ENCODE results near the gene CD274. TPM values are rescaled to one million over a fixed set of nuclear protein-coding genes. Genes with fewer than 3 reads are reported as not detected.
"Not testable (repeated sequence)": the region's sequence is repeated elsewhere in the genome, so short reads cannot be mapped to it uniquely, and the experiment has no call there.

CD274 gene
- total RNA-seq, 1 experiment from 2014 or later, result not detected

DNA sequence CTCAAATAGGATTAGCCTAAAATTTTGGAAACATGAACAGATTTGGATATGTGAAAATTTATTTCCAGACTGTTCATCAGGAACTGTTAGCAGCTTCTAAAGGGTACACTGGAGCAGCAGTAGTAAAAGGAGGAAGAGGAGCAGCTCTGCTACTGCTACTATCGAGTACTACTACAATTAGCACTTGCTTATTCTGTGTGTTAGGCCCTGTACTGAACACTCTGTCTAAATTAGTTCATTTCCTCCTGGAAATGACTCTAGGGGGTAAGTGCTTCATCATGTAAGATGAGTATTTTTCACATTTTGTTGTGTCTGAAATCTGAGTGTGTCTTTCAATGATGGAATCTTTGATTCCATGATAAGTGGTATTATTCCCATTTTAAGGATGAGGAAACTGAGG is 9.8 kb downstream of the CD274 start:
- Mint-ChIP-seq H3K27me3 (ENCODE audit: low read depth) (no peaks in the 10 kb centered on the region), H3K36me3 (ENCODE audit: insufficient read depth in 1 of 3, low read depth in 3 of 3) (no peaks in the 10 kb centered on the region), H3K4me1 (peaks cover 6% of the 10 kb centered on the region in 2 experiments), H3K27ac (no peak overlapping the region), H3K9me3 (no peaks in the 10 kb centered on the region), H3K4me3 (no peak overlapping the region)
- H2BK5ac ChIP-seq (ENCODE audit: insufficient read length, low read length), result no peak overlapping the region
- no peak overlapping the region for H4K8ac ChIP-seq (replicated peaks; ENCODE audit: insufficient read length, low read depth, low read length)
- no peak overlapping the region for H4K5ac ChIP-seq (ENCODE audit: insufficient read length, low read depth, low read length)
- H2AFZ ChIP-seq (ENCODE audit: low read length), result no peak overlapping the region
- TF ChIP-seq, protein P1, sequence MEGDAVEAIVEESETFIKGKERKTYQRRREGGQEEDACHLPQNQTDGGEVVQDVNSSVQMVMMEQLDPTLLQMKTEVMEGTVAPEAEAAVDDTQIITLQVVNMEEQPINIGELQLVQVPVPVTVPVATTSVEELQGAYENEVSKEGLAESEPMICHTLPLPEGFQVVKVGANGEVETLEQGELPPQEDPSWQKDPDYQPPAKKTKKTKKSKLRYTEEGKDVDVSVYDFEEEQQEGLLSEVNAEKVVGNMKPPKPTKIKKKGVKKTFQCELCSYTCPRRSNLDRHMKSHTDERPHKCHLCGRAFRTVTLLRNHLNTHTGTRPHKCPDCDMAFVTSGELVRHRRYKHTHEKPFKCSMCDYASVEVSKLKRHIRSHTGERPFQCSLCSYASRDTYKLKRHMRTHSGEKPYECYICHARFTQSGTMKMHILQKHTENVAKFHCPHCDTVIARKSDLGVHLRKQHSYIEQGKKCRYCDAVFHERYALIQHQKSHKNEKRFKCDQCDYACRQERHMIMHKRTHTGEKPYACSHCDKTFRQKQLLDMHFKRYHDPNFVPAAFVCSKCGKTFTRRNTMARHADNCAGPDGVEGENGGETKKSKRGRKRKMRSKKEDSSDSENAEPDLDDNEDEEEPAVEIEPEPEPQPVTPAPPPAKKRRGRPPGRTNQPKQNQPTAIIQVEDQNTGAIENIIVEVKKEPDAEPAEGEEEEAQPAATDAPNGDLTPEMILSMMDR (conservative IDR thresholded peaks at IDR 0.05), result no peak
- H3K56ac ChIP-seq (ENCODE audit: insufficient read length, low read depth, low read length), result no peak overlapping the region
- H2BK20ac ChIP-seq (ENCODE audit: low read depth, low read length, poor library complexity, severe bottlenecking), result no peak overlapping the region
- DNase-seq, result no peak
- H3K27me3 ChIP-seq (ENCODE audit: insufficient read depth, low read length), result no peaks in the 10 kb centered on the region
- no peaks in the 10 kb centered on the region for H3K79me2 ChIP-seq (ENCODE audit: insufficient read depth, low read length)
- peaks cover 8% of the 10 kb centered on the region; the same call in 1 of the 2 replicates for H3K4me1 ChIP-seq (ENCODE audit: insufficient read depth, low read length)
- no peaks in the 10 kb centered on the region for H3K79me1 ChIP-seq (ENCODE audit: insufficient read depth, low read depth, low read length, poor library complexity, severe bottlenecking)
- H3K23ac ChIP-seq (ENCODE audit: insufficient read length, low read depth, low read length), result no peak overlapping the region
- no CpG with 5 or more reads among the region's 1 CpG for WGBS (ENCODE audit: extremely low coverage, insufficient read length, low lambda C conversion rate)
- H3K27ac ChIP-seq (ENCODE audit: insufficient read length, low read depth, low read length), result no peak overlapping the region
- no peak overlapping the region for H3K18ac ChIP-seq (ENCODE audit: insufficient read length, low read depth, low read length)
- H3K4me2 ChIP-seq (ENCODE audit: insufficient read depth, insufficient read length, low read length), result no peak overlapping the region
- no peak overlapping the region for H2BK120ac ChIP-seq (ENCODE audit: low read depth, low read length, poor library complexity, severe bottlenecking)
- no peak overlapping the region for H3K9ac ChIP-seq (ENCODE audit: extremely low read depth, insufficient read length, low read length)
- H4K91ac ChIP-seq (ENCODE audit: insufficient read length, low read depth, low read length), result no peak overlapping the region
- H3K14ac ChIP-seq (ENCODE audit: insufficient read depth, low read length), result no peak overlapping the region
- H2BK12ac ChIP-seq (ENCODE audit: insufficient read length, low read depth, low read length), result no peak overlapping the region
- H2AK5ac ChIP-seq (ENCODE audit: insufficient read length, low read length), result no peak overlapping the region
- H2BK15ac ChIP-seq (ENCODE audit: low read depth, low read length), result no peak overlapping the region
- no peaks in the 10 kb centered on the region for H3K23me2 ChIP-seq (ENCODE audit: insufficient read length, low read depth, low read length, poor library complexity, severe bottlenecking)
- no peak overlapping the region for H3T11ph ChIP-seq (ENCODE audit: low read length)
- no peak overlapping the region for H3K4ac ChIP-seq (ENCODE audit: low read depth, low read length)
- H3K9me3 ChIP-seq (ENCODE audit: control insufficient read depth, low read depth, low read length), result no peaks in the 10 kb centered on the region
- no peaks in the 10 kb centered on the region for H4K20me1 ChIP-seq (ENCODE audit: control insufficient read depth, insufficient read depth, insufficient read length)

DNA sequence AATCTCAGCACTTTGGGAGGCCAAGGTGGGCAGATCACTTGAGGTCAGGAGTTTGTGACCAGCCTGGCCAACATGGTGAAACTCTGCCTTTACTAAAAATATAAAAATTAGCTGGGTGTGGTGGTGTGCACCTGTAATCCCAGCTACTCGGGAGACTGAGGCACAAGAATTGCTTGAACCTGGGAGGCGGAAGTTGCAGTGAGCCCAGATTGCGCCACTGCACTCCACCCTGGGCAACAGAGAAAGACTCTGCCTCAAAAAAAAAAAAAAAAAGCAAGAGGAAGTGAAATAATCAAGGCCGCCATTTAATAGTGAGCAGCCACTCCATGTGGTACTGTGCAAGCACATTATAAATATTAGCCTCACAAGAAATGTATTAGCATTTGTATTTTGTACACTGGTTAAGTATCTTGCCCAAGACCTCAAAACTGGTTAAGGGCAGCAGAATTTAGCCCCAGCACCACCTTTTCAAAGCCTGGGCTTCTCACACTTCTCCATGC is 14.5 kb downstream of the CD274 start:
- H2BK5ac ChIP-seq (ENCODE audit: insufficient read length, low read length); H2AFZ ChIP-seq (ENCODE audit: low read length); H3K9me3 Mint-ChIP-seq; H3K4me2 ChIP-seq (ENCODE audit: insufficient read depth, insufficient read length, low read length); H3K79me2 ChIP-seq (ENCODE audit: insufficient read depth, low read length); H3K4me3 Mint-ChIP-seq; H3K23ac ChIP-seq (ENCODE audit: insufficient read length, low read depth, low read length); H4K5ac ChIP-seq (ENCODE audit: insufficient read length, low read depth, low read length); H3K14ac ChIP-seq (ENCODE audit: insufficient read depth, low read length); H3K18ac ChIP-seq (ENCODE audit: insufficient read length, low read depth, low read length); H2AK5ac ChIP-seq (ENCODE audit: insufficient read length, low read length); DNase-seq; H2BK20ac ChIP-seq (ENCODE audit: low read depth, low read length, poor library complexity, severe bottlenecking); H3K27ac ChIP-seq (ENCODE audit: insufficient read length, low read depth, low read length); H3T11ph ChIP-seq (ENCODE audit: low read length); H2BK120ac ChIP-seq (ENCODE audit: low read depth, low read length, poor library complexity, severe bottlenecking); H3K4me1 Mint-ChIP-seq; H3K23me2 ChIP-seq (ENCODE audit: insufficient read length, low read depth, low read length, poor library complexity, severe bottlenecking); H2BK15ac ChIP-seq (ENCODE audit: low read depth, low read length); H3K79me1 ChIP-seq (ENCODE audit: insufficient read depth, low read depth, low read length, poor library complexity, severe bottlenecking); H3K9ac ChIP-seq (ENCODE audit: extremely low read depth, insufficient read length, low read length); H3K4ac ChIP-seq (ENCODE audit: low read depth, low read length); H4K91ac ChIP-seq (ENCODE audit: insufficient read length, low read depth, low read length); H3K27ac Mint-ChIP-seq; H3K4me1 ChIP-seq (ENCODE audit: insufficient read depth, low read length); H4K20me1 ChIP-seq (ENCODE audit: control insufficient read depth, insufficient read depth, insufficient read length); H4K8ac ChIP-seq (replicated peaks; ENCODE audit: insufficient read length, low read depth, low read length); H3K36me3 Mint-ChIP-seq (ENCODE audit: insufficient read depth in 1 of 3, low read depth in 3 of 3); H2BK12ac ChIP-seq (ENCODE audit: insufficient read length, low read depth, low read length); H3K27me3 ChIP-seq (ENCODE audit: insufficient read depth, low read length); H3K9me3 ChIP-seq (ENCODE audit: control insufficient read depth, low read depth, low read length); H3K27me3 Mint-ChIP-seq (ENCODE audit: low read depth); H3K56ac ChIP-seq (ENCODE audit: insufficient read length, low read depth, low read length): not testable (repeated sequence)
- no CpG with 5 or more reads among the region's 4 CpGs for WGBS (ENCODE audit: extremely low coverage, insufficient read length, low lambda C conversion rate)

All from H9 (cell line).